Left ventricle myocardium superior (tissue), 1 donor: ENCODE results near the gene ERP44. TPM values are rescaled to one million over a fixed set of nuclear protein-coding genes. Genes with fewer than 3 reads are reported as not detected.

Experiments used
- ATAC-seq: fragments of 200-7000 bp; cut with Tn5 transposase; one replicate; pipeline ENCODE4 v1.9.1; 2020; ENCODE audit warnings: mild to moderate bottlenecking, moderate library complexity
- DNase-seq: peaks from one replicate; pipeline ENCODE4 v3.0.0-alpha.2; 2020
- intact Hi-C: fragments of 100-400 bp; cut with micrococcal nuclease; formaldehyde crosslinking; loops from one replicate; pipeline ENCODE4 v1.11.0; 2022
- total RNA-seq: library from RNA; stranded (reverse); fragmentation: NEBNext Ultra II Directional; extraction: Animal tissue kit (Norgen Biotek cat#: 25700); gene quantifications from one replicate; pipeline ENCODE4 v1.2.1, GENCODE V29; 2021
- donor health status: DM: no; HTN: yes; CAD: no; lungs with severe emphysema.

The ERP44 gene
- total RNA-seq, 1 donor from 2014 or later: 15.0 TPM

- ATAC-seq: no peak
Measured at GRCh38 chr9:99967457-99967856, 131.3 kb downstream of the ERP44 start.

DNA sequence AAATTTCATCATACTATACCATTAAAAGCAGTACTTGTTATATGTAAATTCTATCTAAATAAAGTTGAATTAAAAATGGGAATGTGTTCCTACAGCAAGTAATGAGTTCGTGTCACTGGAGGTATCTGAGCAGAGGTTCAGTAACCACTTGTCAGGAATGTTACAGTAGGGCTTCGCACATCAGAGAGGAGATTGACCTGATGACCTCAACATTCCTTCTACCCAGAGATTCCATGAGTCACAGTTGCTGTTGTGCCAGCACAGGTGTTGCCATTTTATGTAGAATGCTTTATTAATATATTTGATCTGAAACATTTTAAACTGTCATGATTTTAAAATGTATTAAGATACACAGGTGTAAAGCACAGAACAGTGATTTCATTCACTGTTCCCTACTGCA is 132.1 kb downstream of the ERP44 start:
- DNase-seq (no peak), ATAC-seq (no peak)
- intact Hi-C loops: no loop called here

More at GRCh38 chr9:99967457-99967856, 131.3 kb downstream of the ERP44 start:
- intact Hi-C loops: no loop called here
- DNase-seq: no peak

- ATAC-seq: no peak
- intact Hi-C loops: no loop called here
- no peak for DNase-seq
Measured at GRCh38 chr9:99966001-99966400, 132.8 kb downstream of the ERP44 start.

- ATAC-seq (no peak), DNase-seq (no peak)
- intact Hi-C loops: no loop called here
Measured at GRCh38 chr9:99964336-99964735, 134.5 kb downstream of the ERP44 start.

- intact Hi-C loops: no loop called here
- no peak for ATAC-seq
- no peak for DNase-seq
Measured at GRCh38 chr9:99962680-99963261, 136.0 kb downstream of the ERP44 start.

DNA sequence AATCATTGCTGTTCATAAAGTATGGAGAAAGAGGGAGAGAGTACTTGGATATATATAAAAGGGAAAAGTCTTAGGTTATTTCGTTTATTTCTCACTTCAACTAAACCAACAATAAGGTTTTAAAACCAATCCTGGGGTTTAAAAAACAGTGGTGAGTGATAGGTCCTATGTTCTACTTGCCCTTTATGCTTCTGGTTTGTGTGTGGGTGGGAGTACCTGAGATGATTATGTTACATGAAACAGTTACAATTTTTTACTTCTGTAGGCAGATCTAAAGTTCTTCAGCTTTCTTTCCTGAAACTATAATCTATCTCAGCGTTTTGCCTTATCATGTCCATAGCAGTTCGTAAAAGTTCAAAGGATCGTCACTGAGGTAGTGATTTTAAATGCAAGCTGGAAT is 143.2 kb downstream of the ERP44 start:
- ATAC-seq (no peak), DNase-seq (no peak)
- intact Hi-C loops: no loop called here

- no peak for ATAC-seq
- no peak for DNase-seq
- intact Hi-C loops: no loop called here
Measured at GRCh38 chr9:99954819-99955218, 144.0 kb downstream of the ERP44 start.

DNA sequence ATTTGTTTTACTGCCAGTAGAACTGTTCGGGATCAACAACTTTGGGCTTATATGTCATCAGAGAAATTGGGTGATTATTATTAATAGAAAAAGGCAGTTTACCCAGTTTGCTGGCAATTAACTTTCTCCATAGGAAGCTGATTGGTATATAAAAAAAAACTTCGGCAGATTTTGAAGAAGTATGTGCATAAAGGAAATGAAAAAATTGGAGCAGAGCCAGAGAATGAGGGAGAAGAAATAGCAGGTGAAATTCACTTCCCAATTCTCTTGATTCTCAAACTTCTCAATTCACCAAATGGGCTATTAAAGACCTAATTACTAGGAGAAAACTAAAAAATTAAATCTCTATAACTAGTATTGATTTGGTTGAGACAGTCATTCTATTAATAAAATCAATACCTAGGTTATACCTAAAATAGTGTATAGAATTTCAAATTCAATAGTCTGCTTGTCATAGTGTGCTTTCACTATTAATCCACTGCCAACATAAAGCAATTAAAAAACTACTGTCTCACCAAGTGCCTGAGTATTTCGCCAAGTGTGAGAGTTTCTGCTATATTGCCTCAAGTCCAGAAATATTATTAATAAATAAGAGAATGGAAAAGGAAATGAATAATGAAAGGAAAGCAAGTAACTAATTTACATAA is 144.8 kb downstream of the ERP44 start:
- DNase-seq (no peak), ATAC-seq (no peak)
- intact Hi-C loops: no loop called here

DNA sequence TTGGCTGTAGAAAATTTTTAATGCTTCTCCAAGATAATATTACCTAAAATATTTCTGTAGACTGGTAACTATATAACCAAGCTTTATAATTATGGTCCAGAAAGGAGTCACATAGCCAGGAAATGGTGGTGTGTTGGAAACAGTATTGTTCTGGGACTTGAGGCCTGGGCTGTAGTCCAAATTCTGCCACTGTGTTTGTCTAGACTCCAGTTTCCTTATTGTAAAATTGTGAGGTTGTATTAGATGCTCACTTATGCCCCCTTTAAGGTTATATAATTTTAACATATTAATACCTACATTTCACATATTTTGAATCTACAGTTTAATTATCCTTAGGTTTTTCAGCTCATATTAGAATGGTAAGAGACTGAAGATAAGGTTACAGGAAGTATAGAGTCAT is 149.9 kb downstream of the ERP44 start:
- intact Hi-C loops: no loop called here
- ATAC-seq (peak; percentile 41), DNase-seq (no peak)

GRCh38 chr9:99948482-99948881 is 150.3 kb downstream of the ERP44 start:
- ATAC-seq (no peak), DNase-seq (no peak)
- intact Hi-C loops: no loop called here

GRCh38 chr9:99947395-99947794 is 151.4 kb downstream of the ERP44 start:
- DNase-seq (no peak), ATAC-seq (no peak)
- intact Hi-C loops: no loop called here

DNA sequence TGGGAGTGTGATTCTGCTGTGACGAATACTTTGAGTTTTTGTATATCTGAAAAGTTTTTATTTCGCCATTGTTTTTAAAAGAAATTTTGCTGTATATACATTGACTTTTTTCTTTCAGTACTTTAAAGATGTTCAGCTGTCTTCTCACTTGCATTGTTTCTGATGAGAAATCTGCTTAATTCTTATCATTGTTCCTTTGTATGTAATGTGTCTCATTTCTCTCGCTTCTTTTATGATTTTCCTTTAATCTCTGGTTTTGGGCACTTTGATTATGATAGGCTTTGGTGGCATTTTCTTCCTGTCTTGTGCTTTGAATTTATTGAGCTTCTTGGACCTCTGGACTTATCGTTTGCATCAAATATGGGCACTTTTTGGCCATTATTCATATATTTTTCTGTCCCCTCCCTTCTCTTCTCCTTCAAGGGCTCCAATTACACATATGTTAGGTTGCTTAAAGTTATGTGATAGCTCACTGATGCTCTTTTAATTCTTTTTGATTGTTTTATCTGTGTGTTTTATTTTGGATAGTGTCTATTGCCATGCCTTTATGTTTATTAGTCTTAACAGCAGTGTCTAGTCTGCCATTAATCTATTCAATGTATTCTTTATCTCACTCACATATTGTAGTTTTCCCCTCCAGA is 161.7 kb downstream of the ERP44 start:
- ATAC-seq: no peak
- intact Hi-C loops: no loop called here

DNA sequence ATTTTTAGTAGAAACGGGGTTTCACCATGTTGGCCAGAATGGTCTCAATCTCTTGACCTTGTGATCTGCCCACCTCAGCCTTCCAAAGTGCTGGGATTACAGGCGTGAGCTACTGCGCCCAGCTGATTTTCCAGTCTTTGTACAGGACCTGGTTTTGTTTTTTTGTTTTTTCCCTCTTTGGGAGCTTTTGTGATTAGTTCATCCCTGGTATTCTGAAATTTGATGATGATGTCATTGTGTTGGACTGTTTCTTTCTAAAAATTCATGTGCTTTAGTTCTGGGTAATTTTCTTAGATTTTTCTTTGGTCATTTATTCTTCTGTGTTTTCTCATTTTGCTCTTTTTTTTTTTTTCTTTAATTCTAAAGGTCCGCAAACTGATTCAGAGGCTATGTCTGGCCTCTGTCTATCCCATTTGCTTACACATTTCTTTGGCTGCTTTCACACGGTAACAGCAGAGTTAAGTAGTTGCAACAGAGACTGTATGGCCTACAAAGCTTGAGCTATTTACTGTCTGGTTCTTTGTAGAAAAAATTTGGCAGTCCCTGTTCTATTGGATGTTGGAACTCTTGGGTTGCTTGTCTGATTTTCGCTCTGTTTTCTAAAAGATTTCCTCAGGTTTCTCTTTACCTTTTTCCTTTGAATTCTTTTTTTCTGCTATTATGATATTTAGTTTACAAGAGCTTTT is 167.5 kb downstream of the ERP44 start:
- ATAC-seq (no peak), DNase-seq (no peak)
- intact Hi-C loops: no loop called here

More for the DNA sequence above, 161.7 kb downstream of the ERP44 start:
- DNase-seq: no peak

DNA sequence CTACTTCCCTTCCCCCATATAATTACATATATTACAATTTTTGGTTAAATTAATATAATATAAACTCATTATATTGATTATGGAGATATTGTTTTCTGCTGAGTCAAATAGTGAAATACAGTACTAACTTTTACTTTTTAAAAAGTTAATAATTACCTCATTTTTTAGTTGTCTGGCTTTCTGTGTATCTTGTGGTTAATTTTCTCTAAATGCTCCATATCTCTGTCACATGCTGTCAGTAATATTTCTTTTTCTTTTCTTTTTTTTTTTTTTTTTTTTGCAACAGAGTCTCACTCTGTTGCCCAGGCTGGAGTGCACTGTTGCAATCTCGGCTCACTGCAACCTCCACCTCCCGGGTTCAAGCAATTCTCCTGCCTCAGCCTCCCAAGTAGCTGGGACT is 169.1 kb downstream of the ERP44 start:
- DNase-seq: no peak
- intact Hi-C loops: no loop called here
- ATAC-seq: no peak

Other genes with a start within 250 kb of the ERP44 start
- gene STX17, start 192.3 kb downstream of the ERP44 start, total RNA-seq: 25.1 TPM
- gene INVS, start 243 bp upstream of the ERP44 start, total RNA-seq: 6.1 TPM